MM.1S (cell line): ENCODE results near the gene FAM156A.

Experiments used
- DNase-seq: peaks from one replicate; pipeline ENCODE4 v3.0.0-alpha.2; 2015
- H2AFZ ChIP-seq: fragments of 300-600 bp; sonication (generic); 2 replicates; pipeline ENCODE4 v1.6.0; 2016; ENCODE audit warnings: antibody characterized with exemption, low read length
- H3F3A ChIP-seq: fragments of 300-600 bp; sonication (generic); 2 replicates; pipeline ENCODE4 v1.6.1; 2016; ENCODE audit warnings: mild to moderate bottlenecking, antibody characterized with exemption, low read length, moderate library complexity, mixed read lengths; ENCODE audit not compliant: insufficient read depth
- H3K27ac ChIP-seq: fragments of 300-600 bp; sonication (generic); 2 replicates; pipeline ENCODE4 v1.5.1; 2016; ENCODE audit warnings: mild to moderate bottlenecking, low read length
- H3K27me3 ChIP-seq: fragments of 300-600 bp; sonication (generic); replicated peaks from 2 replicates; pipeline ENCODE4 v1.6.0; 2016; ENCODE audit warnings: low read length; ENCODE audit not compliant: insufficient read depth
- H3K36me3 ChIP-seq: fragments of 300-600 bp; sonication (generic); replicated peaks from 2 replicates; pipeline ENCODE4 v1.6.1; 2016; ENCODE audit warnings: mild to moderate bottlenecking, low read length, mixed read lengths; ENCODE audit not compliant: insufficient read depth
- H3K4me1 ChIP-seq: fragments of 300-600 bp; sonication (generic); 2 replicates; pipeline ENCODE4 v1.6.1; 2016; ENCODE audit warnings: low read length, mixed read lengths
- H3K4me2 ChIP-seq: fragments of 300-600 bp; sonication (generic); 2 replicates; pipeline ENCODE4 v1.6.0; 2016; ENCODE audit warnings: low read depth, low read length
- H3K4me3 ChIP-seq: fragments of 300-600 bp; sonication (generic); 2 replicates; pipeline ENCODE4 v1.5.1; 2016; ENCODE audit warnings: low read length, mixed read lengths
- H3K79me2 ChIP-seq: fragments of 300-600 bp; sonication (generic); 2 replicates; pipeline ENCODE4 v1.6.1; 2016; ENCODE audit warnings: mixed run types, low read length, mixed read lengths
- H3K9ac ChIP-seq: fragments of 300-600 bp; sonication (generic); 2 replicates; pipeline ENCODE4 v1.6.1; 2016; ENCODE audit warnings: low read length, mixed read lengths
- H3K9me2 ChIP-seq: fragments of 300-600 bp; sonication (generic); replicated peaks from 2 replicates; pipeline ENCODE4 v1.6.1; 2016; ENCODE audit warnings: mild to moderate bottlenecking, low read length, mixed read lengths; ENCODE audit not compliant: insufficient read depth
- H3K9me3 ChIP-seq: fragments of 300-600 bp; sonication (generic); replicated peaks from 2 replicates; pipeline ENCODE4 v1.6.1; 2016; ENCODE audit warnings: mild to moderate bottlenecking, low read length, mixed read lengths; ENCODE audit not compliant: insufficient read depth
- H4K20me1 ChIP-seq: fragments of 300-600 bp; sonication (generic); 2 replicates; pipeline ENCODE4 v1.6.1; 2016; ENCODE audit warnings: mild to moderate bottlenecking, low read length, moderate library complexity, mixed read lengths; ENCODE audit not compliant: insufficient read depth
- EZH2 ChIP-seq: fragments of 300-600 bp; sonication (generic); optimal IDR thresholded peaks from 2 replicates; pipeline ENCODE3; 2017; ENCODE audit warnings: low read depth, mild to moderate bottlenecking, antibody characterized with exemption, low read length, mixed read lengths
- EZH2phosphoT487 ChIP-seq: fragments of 300-600 bp; sonication (generic); IDR thresholded peaks from 2 replicates; pipeline ENCODE4 v1.6.1; 2018; ENCODE audit warnings: antibody characterized with exemption, low read length
- TF ChIP-seq, protein P1 (sequence below): fragments of 300-600 bp; sonication (generic); IDR thresholded peaks from 2 replicates; pipeline ENCODE4 v1.5.1; 2016; ENCODE audit warnings: antibody characterized with exemption, low read length, mixed read lengths

Gene FAM156A

DNA sequence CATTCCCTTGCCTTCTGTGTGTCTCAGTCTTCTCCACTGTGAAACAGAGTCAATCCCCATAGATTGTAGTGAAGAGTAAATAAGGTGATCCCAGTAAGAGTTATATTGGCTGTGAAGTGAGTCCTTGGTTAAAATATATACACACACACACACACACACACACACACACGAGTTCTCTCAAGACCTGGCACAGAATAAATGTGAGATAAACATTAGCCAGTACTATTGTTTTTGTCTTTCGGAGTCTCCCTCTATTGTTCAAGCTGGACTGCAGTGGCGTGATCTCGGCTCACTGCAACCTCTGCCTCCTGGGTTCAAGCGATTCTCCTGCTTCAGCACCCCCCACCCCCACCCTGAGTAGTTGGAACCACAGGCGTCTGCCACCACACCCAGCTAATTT, 44.8 kb upstream of the FAM156A start:
- H3K36me3 ChIP-seq, result no peaks in the 10 kb centered on the region
- H4K20me1 ChIP-seq, result no peaks in the 10 kb centered on the region
- no peak overlapping the region for H3K9ac ChIP-seq
- DNase-seq, result no peak
- no peaks in the 10 kb centered on the region for H3K9me2 ChIP-seq
- no peaks in the 10 kb centered on the region for H3K27me3 ChIP-seq
- no peak overlapping the region for H3K27ac ChIP-seq
- no peak overlapping the region for H3K4me3 ChIP-seq
- H3K9me3 ChIP-seq, result no peaks in the 10 kb centered on the region
- H2AFZ ChIP-seq, result no peak overlapping the region
- H3K4me1 ChIP-seq, result no peaks in the 10 kb centered on the region
- no peaks in the 10 kb centered on the region for H3F3A ChIP-seq
- no peak overlapping the region for H3K4me2 ChIP-seq
- H3K79me2 ChIP-seq, result no peaks in the 10 kb centered on the region
- TF ChIP-seq EZH2phosphoT487 (no peak), EZH2 (no peak)
- TF ChIP-seq, protein P1, sequence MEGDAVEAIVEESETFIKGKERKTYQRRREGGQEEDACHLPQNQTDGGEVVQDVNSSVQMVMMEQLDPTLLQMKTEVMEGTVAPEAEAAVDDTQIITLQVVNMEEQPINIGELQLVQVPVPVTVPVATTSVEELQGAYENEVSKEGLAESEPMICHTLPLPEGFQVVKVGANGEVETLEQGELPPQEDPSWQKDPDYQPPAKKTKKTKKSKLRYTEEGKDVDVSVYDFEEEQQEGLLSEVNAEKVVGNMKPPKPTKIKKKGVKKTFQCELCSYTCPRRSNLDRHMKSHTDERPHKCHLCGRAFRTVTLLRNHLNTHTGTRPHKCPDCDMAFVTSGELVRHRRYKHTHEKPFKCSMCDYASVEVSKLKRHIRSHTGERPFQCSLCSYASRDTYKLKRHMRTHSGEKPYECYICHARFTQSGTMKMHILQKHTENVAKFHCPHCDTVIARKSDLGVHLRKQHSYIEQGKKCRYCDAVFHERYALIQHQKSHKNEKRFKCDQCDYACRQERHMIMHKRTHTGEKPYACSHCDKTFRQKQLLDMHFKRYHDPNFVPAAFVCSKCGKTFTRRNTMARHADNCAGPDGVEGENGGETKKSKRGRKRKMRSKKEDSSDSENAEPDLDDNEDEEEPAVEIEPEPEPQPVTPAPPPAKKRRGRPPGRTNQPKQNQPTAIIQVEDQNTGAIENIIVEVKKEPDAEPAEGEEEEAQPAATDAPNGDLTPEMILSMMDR, result no peak

DNA sequence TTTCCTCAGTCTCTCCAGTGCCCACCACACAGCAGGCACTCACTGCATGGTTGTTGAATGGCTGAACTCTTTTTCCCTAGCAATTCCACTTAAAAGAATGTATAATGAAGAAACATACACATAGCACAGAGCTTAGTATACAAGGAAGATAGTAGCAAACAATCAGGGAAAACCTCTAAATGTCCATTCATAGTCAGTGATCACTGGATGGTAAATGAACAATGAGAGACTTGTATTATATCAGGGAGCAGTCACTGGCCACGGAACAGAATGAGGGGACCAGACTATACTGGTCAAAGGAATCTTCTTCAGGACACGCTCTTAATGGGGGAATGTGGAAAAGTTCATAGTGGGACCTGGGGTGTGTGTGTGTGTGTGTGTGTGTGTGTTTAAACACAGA, 43.6 kb upstream of the FAM156A start:
- H3K9me2 ChIP-seq, result no peaks in the 10 kb centered on the region
- H3K4me2 ChIP-seq, result no peak overlapping the region
- no peaks in the 10 kb centered on the region for H4K20me1 ChIP-seq
- no peak overlapping the region for H2AFZ ChIP-seq
- H3K4me3 ChIP-seq, result no peak overlapping the region
- H3K9me3 ChIP-seq, result no peaks in the 10 kb centered on the region
- H3K36me3 ChIP-seq, result no peaks in the 10 kb centered on the region
- H3K27ac ChIP-seq, result no peak overlapping the region
- H3F3A ChIP-seq, result no peaks in the 10 kb centered on the region
- no peaks in the 10 kb centered on the region for H3K27me3 ChIP-seq
- no peaks in the 10 kb centered on the region for H3K4me1 ChIP-seq
- H3K9ac ChIP-seq, result no peak overlapping the region
- H3K79me2 ChIP-seq, result no peaks in the 10 kb centered on the region
- DNase-seq, result no peak
- TF ChIP-seq, protein P1, result no peak
- TF ChIP-seq EZH2, result no peak
- TF ChIP-seq EZH2phosphoT487, result no peak

- no peak overlapping the region for H3K27ac ChIP-seq
- no peaks in the 10 kb centered on the region for H3K9me3 ChIP-seq
- H3F3A ChIP-seq, result no peaks in the 10 kb centered on the region
- H3K9ac ChIP-seq, result no peak overlapping the region
- TF ChIP-seq, protein P1, result no peak
- no peak for TF ChIP-seq EZH2
- no peak for TF ChIP-seq EZH2phosphoT487
- H3K27me3 ChIP-seq, result no peaks in the 10 kb centered on the region
- 0 out of 2 replicates have a peak, but pooled peaks cover 6% of the 10 kb centered on the region for H3K4me1 ChIP-seq
- no peak overlapping the region for H3K4me3 ChIP-seq
- no peak overlapping the region for H2AFZ ChIP-seq
- no peaks in the 10 kb centered on the region for H3K79me2 ChIP-seq
- H3K9me2 ChIP-seq, result no peaks in the 10 kb centered on the region
- no peaks in the 10 kb centered on the region for H3K36me3 ChIP-seq
- H4K20me1 ChIP-seq, result no peaks in the 10 kb centered on the region
- no peak for DNase-seq
- H3K4me2 ChIP-seq, result no peak overlapping the region
Measured at GRCh38 chrX:53000447-53001135, 42.3 kb upstream of the FAM156A start.
